ENCODE measurements around the gene SLC37A3.
A peak's percentile ranks its signal among the peaks of the same experiment; 100 is the strongest.

The SLC37A3 gene

GRCh38 chr7:140358412-140359051, 39.8 kb downstream of the SLC37A3 start:
- Histone ChIP-seq H3K4me2 (ENCODE audit: low read depth, low read length, poor library complexity, severe bottlenecking) (peak overlapping the region; percentile 27), H3F3A (ENCODE audit: low read depth) (no peaks in the 10 kb centered on the region), H3K9ac (ENCODE audit: low read depth, low read length, poor library complexity, severe bottlenecking) (no peak overlapping the region), H3K79me2 (ENCODE audit: insufficient read depth, low read length) (no peaks in the 10 kb centered on the region), H3K4me3 (ENCODE audit: low read length, poor library complexity, severe bottlenecking) (no peak overlapping the region), H3K9me2 (replicated peaks; ENCODE audit: low read depth, low read length) (no peaks in the 10 kb centered on the region), H3K27me3 (ENCODE audit: insufficient read depth, low read length, poor library complexity, severe bottlenecking) (no peaks in the 10 kb centered on the region), H4K20me1 (ENCODE audit: insufficient read depth, low read length, poor library complexity, severe bottlenecking) (no peaks in the 10 kb centered on the region), H3K4me1 (ENCODE audit: insufficient read depth, low read length, poor library complexity, severe bottlenecking) (peaks cover 12% of the 10 kb centered on the region), H3K9me3 (ENCODE audit: insufficient read depth, low read depth, low read length) (no peaks in the 10 kb centered on the region), H2AFZ (ENCODE audit: low read length) (no peak overlapping the region), H3K36me3 (ENCODE audit: insufficient read depth, low read length) (peaks cover 22% of the 10 kb centered on the region; the same call in 1 of the 2 replicates)
- no peak for TF ChIP-seq EZH2phosphoT487 (IDR thresholded peaks at IDR 0.05; ENCODE audit: borderline replicate concordance)
- TF ChIP-seq CTCF (conservative IDR thresholded peaks at IDR 0.05; ENCODE audit: low read length) = no peak

GRCh38 chr7:140358024-140358411, 40.3 kb downstream of the SLC37A3 start:
- Histone ChIP-seq H2AFZ (ENCODE audit: low read length) (no peak overlapping the region), H3K36me3 (ENCODE audit: insufficient read depth, low read length) (peaks cover 22% of the 10 kb centered on the region; the same call in 1 of the 2 replicates), H3K9me2 (replicated peaks; ENCODE audit: low read depth, low read length) (no peaks in the 10 kb centered on the region), H3K4me2 (ENCODE audit: low read depth, low read length, poor library complexity, severe bottlenecking) (peak overlapping the region; percentile 27), H3K4me1 (ENCODE audit: insufficient read depth, low read length, poor library complexity, severe bottlenecking) (peaks cover 12% of the 10 kb centered on the region), H3K4me3 (ENCODE audit: low read length, poor library complexity, severe bottlenecking) (no peak overlapping the region), H3K9me3 (ENCODE audit: insufficient read depth, low read depth, low read length) (no peaks in the 10 kb centered on the region), H3K79me2 (ENCODE audit: insufficient read depth, low read length) (no peaks in the 10 kb centered on the region), H3K9ac (ENCODE audit: low read depth, low read length, poor library complexity, severe bottlenecking) (no peak overlapping the region), H3F3A (ENCODE audit: low read depth) (no peaks in the 10 kb centered on the region), H3K27me3 (ENCODE audit: insufficient read depth, low read length, poor library complexity, severe bottlenecking) (no peaks in the 10 kb centered on the region), H4K20me1 (ENCODE audit: insufficient read depth, low read length, poor library complexity, severe bottlenecking) (no peaks in the 10 kb centered on the region)
- no peak for TF ChIP-seq CTCF (conservative IDR thresholded peaks at IDR 0.05; ENCODE audit: low read length)
- no peak for TF ChIP-seq EZH2phosphoT487 (IDR thresholded peaks at IDR 0.05; ENCODE audit: borderline replicate concordance)

GRCh38 chr7:140350056-140350455, 48.3 kb downstream of the SLC37A3 start:
- Histone ChIP-seq H3K4me1 (ENCODE audit: insufficient read depth, low read length, poor library complexity, severe bottlenecking) (no peaks in the 10 kb centered on the region), H4K20me1 (ENCODE audit: insufficient read depth, low read length, poor library complexity, severe bottlenecking) (no peaks in the 10 kb centered on the region), H3K9ac (ENCODE audit: low read depth, low read length, poor library complexity, severe bottlenecking) (no peak overlapping the region), H3K4me2 (ENCODE audit: low read depth, low read length, poor library complexity, severe bottlenecking) (no peak overlapping the region), H3F3A (ENCODE audit: low read depth) (no peaks in the 10 kb centered on the region), H3K79me2 (ENCODE audit: insufficient read depth, low read length) (no peaks in the 10 kb centered on the region), H3K9me2 (replicated peaks; ENCODE audit: low read depth, low read length) (no peaks in the 10 kb centered on the region), H3K4me3 (ENCODE audit: low read length, poor library complexity, severe bottlenecking) (no peak overlapping the region), H3K27me3 (ENCODE audit: insufficient read depth, low read length, poor library complexity, severe bottlenecking) (no peaks in the 10 kb centered on the region), H3K9me3 (ENCODE audit: insufficient read depth, low read depth, low read length) (no peaks in the 10 kb centered on the region), H3K36me3 (ENCODE audit: insufficient read depth, low read length) (peaks cover 50% of the 10 kb centered on the region; the same call in 1 of the 2 replicates), H2AFZ (ENCODE audit: low read length) (no peak overlapping the region)
- no peak for TF ChIP-seq EZH2phosphoT487 (IDR thresholded peaks at IDR 0.05; ENCODE audit: borderline replicate concordance)

Data from Loucy (cell line).